HAP-1 (cell line): ENCODE data around the gene PCDH7.

Source experiments
- DNase-seq, 2 experiments: peaks; one replicate each; pipeline ENCODE4 v3.0.0-alpha.2; 2016 to 2020; ENCODE audit warnings: low spot score in 2 of 2
- H3K27me3 ChIP-seq: fragments of 250-450 bp; sonication (Bioruptor Pico); 2 replicates; pipeline ENCODE4 v1.5.1; 2020; ENCODE audit warnings: low read depth, mild to moderate bottlenecking, moderate library complexity
- H3K36me3 ChIP-seq: fragments of 250-450 bp; sonication (Bioruptor Pico); replicated peaks from 2 replicates; pipeline ENCODE4 v1.5.1; 2020; ENCODE audit warnings: mild to moderate bottlenecking
- H3K4me1 ChIP-seq: fragments of 250-450 bp; sonication (Bioruptor Pico); 2 replicates; pipeline ENCODE4 v1.5.1; 2020; ENCODE audit warnings: mild to moderate bottlenecking
- H3K4me3 ChIP-seq: fragments of 250-450 bp; sonication (Bioruptor Pico); 2 replicates; pipeline ENCODE4 v1.5.1; 2020; ENCODE audit warnings: mild to moderate bottlenecking, moderate library complexity
- H3K9me3 ChIP-seq: fragments of 250-450 bp; sonication (Bioruptor Pico); 2 replicates; pipeline ENCODE4 v1.5.1; 2020; ENCODE audit warnings: mild to moderate bottlenecking, moderate library complexity
- in situ Hi-C: fragments of 300-500 bp; cut with MboI; formaldehyde crosslinking; loops from 3 replicates; pipeline ENCODE4 v1.14.3; 2020; ENCODE audit warnings: low sequenced_read_pairs, inconsistent platforms, mixed read lengths

Gene PCDH7

GRCh38 chr4:30744957-30745640 lies 24.9 kb downstream of the PCDH7 start:
- Histone ChIP-seq H3K4me3 (no peak overlapping the region), H3K4me1 (no peaks in the 10 kb centered on the region), H3K9me3 (no peaks in the 10 kb centered on the region), H3K36me3 (no peaks in the 10 kb centered on the region), H3K27me3 (no peaks in the 10 kb centered on the region)
- in situ Hi-C loops, result no loop called here
- DNase-seq, result no peak

GRCh38 chr4:30746735-30747134 lies 26.6 kb downstream of the PCDH7 start:
- Histone ChIP-seq H3K4me1 (no peaks in the 10 kb centered on the region), H3K9me3 (no peaks in the 10 kb centered on the region), H3K4me3 (no peak overlapping the region), H3K27me3 (no peaks in the 10 kb centered on the region), H3K36me3 (no peaks in the 10 kb centered on the region)
- in situ Hi-C loops, result no loop called here
- no peak for DNase-seq

- Histone ChIP-seq H3K4me1 (peaks cover 3% of the 10 kb centered on the region; the same call in 1 of the 2 replicates), H3K27me3 (no peaks in the 10 kb centered on the region), H3K4me3 (no peak overlapping the region), H3K36me3 (no peaks in the 10 kb centered on the region), H3K9me3 (no peaks in the 10 kb centered on the region)
- no peak for DNase-seq
- in situ Hi-C loops, result no loop called here
Observed at GRCh38 chr4:30753316-30753715, 33.1 kb downstream of the PCDH7 start.

DNA sequence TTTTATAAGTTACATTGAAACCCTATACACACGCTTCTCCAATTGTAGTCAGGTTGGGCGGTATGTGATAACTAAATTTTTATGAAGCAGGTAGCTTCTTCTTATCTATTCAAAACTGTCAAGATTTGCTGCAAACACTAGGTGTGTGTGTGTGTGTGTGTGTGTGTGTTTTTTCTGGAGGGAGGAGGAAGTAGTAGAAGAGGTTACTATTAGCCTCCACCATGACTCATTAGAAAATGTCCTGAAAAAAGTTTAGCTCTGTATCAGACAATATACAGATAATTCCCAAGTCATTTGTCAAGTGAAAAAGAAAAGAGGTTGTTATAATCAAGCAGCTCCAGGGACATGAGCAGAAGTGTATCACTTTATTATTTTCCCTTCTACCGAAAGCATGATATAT lies 33.9 kb downstream of the PCDH7 start:
- H3K4me3 ChIP-seq, result no peak overlapping the region
- in situ Hi-C loops, result no loop called here
- no peaks in the 10 kb centered on the region for H3K27me3 ChIP-seq
- peaks cover 3% of the 10 kb centered on the region; the same call in 1 of the 2 replicates for H3K4me1 ChIP-seq
- no peaks in the 10 kb centered on the region for H3K36me3 ChIP-seq
- no peaks in the 10 kb centered on the region for H3K9me3 ChIP-seq
- DNase-seq, result no peak

DNA sequence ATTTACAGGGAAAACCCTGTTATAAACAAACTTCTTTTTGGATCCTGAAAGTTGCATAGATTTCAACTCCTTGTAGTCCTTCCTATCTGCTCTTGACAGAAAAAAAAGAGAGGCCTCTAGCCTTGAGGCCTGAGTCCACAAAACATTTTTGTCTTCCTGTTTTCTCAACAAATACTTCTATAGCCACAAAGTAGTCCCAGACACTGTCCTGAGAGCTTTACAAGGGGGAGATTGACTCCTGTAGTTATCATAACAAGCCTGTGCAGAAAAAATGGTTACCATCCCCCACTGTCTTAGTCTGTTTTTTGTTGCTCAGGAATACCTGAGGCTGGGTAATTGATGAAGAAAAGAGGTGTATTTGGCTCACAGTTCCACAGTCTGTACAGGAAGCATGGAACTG lies 35.2 kb downstream of the PCDH7 start:
- Histone ChIP-seq H3K4me3 (no peak overlapping the region), H3K36me3 (no peaks in the 10 kb centered on the region), H3K4me1 (peaks cover 3% of the 10 kb centered on the region; the same call in 1 of the 2 replicates), H3K27me3 (no peaks in the 10 kb centered on the region), H3K9me3 (no peaks in the 10 kb centered on the region)
- in situ Hi-C loops, result no loop called here
- no peak for DNase-seq

- no peak for DNase-seq
- Histone ChIP-seq H3K36me3 (no peaks in the 10 kb centered on the region), H3K27me3 (no peaks in the 10 kb centered on the region), H3K4me3 (no peak overlapping the region), H3K9me3 (no peaks in the 10 kb centered on the region), H3K4me1 (peaks cover 3% of the 10 kb centered on the region; the same call in 1 of the 2 replicates)
- in situ Hi-C loops, result no loop called here
Observed at GRCh38 chr4:30756553-30756952, 36.4 kb downstream of the PCDH7 start.

DNA sequence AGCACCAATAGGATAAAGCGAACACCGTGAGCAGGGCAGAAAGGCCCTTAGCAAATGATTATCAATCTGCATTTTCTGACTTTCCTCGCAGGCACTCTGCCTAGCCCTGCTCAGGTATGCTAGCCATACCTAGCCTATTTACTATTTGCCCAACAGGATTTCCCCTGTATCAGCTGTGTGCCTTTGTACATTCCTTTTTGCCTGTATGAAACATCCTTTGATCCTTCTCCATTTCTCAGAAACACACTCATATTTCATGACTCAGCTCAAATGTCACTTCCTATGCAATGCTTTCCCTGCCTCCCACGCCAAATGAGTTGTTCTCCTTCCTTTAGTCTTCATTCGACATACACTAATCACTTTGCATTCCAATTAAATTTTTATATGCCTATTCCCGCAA lies 37.2 kb downstream of the PCDH7 start:
- in situ Hi-C loops, result no loop called here
- H3K36me3 ChIP-seq, result no peaks in the 10 kb centered on the region
- no peaks in the 10 kb centered on the region for H3K27me3 ChIP-seq
- no peak for DNase-seq
- no peak overlapping the region for H3K4me3 ChIP-seq
- peaks cover 3% of the 10 kb centered on the region; the same call in 1 of the 2 replicates for H3K4me1 ChIP-seq
- H3K9me3 ChIP-seq, result no peaks in the 10 kb centered on the region

DNA sequence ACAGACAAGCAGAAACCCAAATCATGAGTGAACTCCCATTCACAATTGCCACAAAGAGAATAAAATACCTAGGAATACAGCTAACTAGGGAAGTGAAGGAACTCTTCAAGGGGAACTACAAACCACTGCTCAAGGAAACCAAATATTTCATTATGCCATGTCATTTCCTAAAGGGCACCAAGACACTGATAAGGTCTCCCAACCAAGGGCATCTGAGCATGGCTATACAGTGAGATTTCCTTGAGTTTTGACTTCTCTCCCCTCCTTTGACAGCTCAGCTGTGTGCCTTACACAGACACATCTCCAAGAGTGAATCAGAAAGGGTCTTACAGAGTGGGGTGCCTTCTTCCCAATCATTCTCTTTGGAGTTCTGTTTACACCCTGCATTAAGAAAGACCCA lies 40.4 kb downstream of the PCDH7 start:
- no peaks in the 10 kb centered on the region for H3K36me3 ChIP-seq
- H3K4me3 ChIP-seq, result no peak overlapping the region
- no peaks in the 10 kb centered on the region for H3K9me3 ChIP-seq
- DNase-seq, result no peak
- in situ Hi-C loops, result no loop called here
- no peaks in the 10 kb centered on the region for H3K27me3 ChIP-seq
- H3K4me1 ChIP-seq, result peaks cover 3% of the 10 kb centered on the region; the same call in 1 of the 2 replicates

DNA sequence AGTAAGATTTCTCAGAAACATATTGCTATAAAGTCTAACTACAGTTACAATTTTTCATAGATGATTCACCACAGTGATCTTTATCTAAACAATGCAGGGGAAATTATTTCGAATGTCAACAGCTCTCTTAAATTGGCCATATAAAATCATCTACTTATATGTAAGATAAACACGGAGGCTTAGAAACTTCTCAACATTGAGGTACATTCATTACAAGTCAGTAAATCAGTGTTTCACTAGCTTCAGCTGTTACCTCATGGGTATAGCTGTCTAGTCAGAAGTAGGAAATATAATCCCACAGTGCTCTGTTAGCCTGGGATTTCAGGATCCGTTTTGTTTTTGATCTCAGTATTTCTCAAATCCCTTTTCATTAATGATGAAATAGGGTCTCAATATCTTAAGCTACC lies 43.2 kb downstream of the PCDH7 start:
- Histone ChIP-seq H3K4me1 (no peaks in the 10 kb centered on the region), H3K9me3 (no peaks in the 10 kb centered on the region), H3K27me3 (no peaks in the 10 kb centered on the region), H3K36me3 (no peaks in the 10 kb centered on the region), H3K4me3 (no peak overlapping the region)
- no peak for DNase-seq
- in situ Hi-C loops, result no loop called here

DNA sequence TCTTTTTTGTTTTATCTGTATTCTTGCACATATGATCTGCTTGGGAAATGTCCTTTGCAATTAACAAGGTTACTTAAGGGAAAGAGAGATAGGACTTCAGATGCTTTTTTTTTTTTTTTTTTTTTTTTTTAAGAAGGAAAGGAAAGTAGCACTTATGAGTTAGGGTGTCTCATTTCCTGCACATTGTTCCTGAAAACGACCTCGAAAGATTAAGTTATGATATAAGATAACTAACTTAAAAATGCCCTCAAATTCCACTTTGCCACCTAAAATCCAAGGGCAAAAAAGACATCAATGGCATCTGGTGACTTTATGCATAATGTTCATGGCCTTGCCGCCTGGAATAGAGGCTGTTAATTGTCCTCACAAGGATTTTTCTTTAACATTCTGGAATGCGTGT lies 44.9 kb downstream of the PCDH7 start:
- Histone ChIP-seq H3K27me3 (no peaks in the 10 kb centered on the region), H3K4me1 (no peaks in the 10 kb centered on the region), H3K4me3 (no peak overlapping the region), H3K36me3 (no peaks in the 10 kb centered on the region), H3K9me3 (no peaks in the 10 kb centered on the region)
- in situ Hi-C loops, result no loop called here
- DNase-seq, result no peak

- no peaks in the 10 kb centered on the region for H3K9me3 ChIP-seq
- no peaks in the 10 kb centered on the region for H3K27me3 ChIP-seq
- no peak overlapping the region for H3K4me3 ChIP-seq
- no peaks in the 10 kb centered on the region for H3K4me1 ChIP-seq
- no peaks in the 10 kb centered on the region for H3K36me3 ChIP-seq
- no peak for DNase-seq
- in situ Hi-C loops, result no loop called here
Observed at GRCh38 chr4:30767147-30767845, 47.1 kb downstream of the PCDH7 start.

GRCh38 chr4:30768277-30768676 lies 48.1 kb downstream of the PCDH7 start:
- Histone ChIP-seq H3K27me3 (no peaks in the 10 kb centered on the region), H3K4me3 (no peak overlapping the region)
- in situ Hi-C loops, result no loop called here

GRCh38 chr4:30769093-30769492 lies 48.9 kb downstream of the PCDH7 start:
- in situ Hi-C loops, result no loop called here
- no peaks in the 10 kb centered on the region for H3K4me1 ChIP-seq
- H3K4me3 ChIP-seq, result no peak overlapping the region
- H3K36me3 ChIP-seq, result no peaks in the 10 kb centered on the region
- H3K27me3 ChIP-seq, result no peaks in the 10 kb centered on the region
- H3K9me3 ChIP-seq, result no peaks in the 10 kb centered on the region
- no peak for DNase-seq

More at GRCh38 chr4:30768277-30768676, 48.1 kb downstream of the PCDH7 start:
- DNase-seq, result no peak
- Histone ChIP-seq H3K36me3 (no peaks in the 10 kb centered on the region), H3K4me1 (no peaks in the 10 kb centered on the region), H3K9me3 (no peaks in the 10 kb centered on the region)

DNA sequence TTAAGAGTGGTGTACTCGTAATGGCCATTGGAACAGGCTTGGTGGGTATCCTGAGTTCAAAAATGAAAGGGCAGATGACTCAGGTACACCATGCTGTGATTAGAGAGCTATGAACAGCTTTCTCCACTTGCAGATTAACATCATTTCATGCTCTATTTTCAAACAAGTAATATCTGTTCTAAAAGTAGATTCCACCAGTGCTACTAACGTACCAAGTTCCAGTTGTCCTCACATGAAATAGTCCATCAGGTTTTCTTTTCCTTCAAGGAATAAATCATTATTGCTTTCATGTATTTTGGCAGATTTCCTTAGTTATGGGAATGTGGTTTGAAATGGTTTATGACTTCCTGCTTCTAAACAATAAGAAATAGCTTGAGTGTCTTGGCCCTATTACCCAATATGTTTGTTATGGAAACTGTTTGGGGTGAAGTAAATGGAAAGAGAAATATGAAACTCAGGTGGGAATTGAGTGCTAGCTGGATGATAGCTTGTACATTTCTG lies 49.9 kb downstream of the PCDH7 start:
- no peaks in the 10 kb centered on the region for H3K9me3 ChIP-seq
- no peaks in the 10 kb centered on the region for H3K36me3 ChIP-seq
- H3K27me3 ChIP-seq, result no peaks in the 10 kb centered on the region
- H3K4me3 ChIP-seq, result no peak overlapping the region
- in situ Hi-C loops, result no loop called here
- no peaks in the 10 kb centered on the region for H3K4me1 ChIP-seq
- no peak for DNase-seq
